GM12878 (cell line): ENCODE data around the gene ANK2.

ENCODE experiments used
- CEBPZ ChIP-seq: fragments of 150-350 bp; IDR thresholded peaks from 2 replicates; pipeline ENCODE4 v1.6.1; 2016; ENCODE audit warnings: low read depth, low read length
- SIN3A ChIP-seq: IDR thresholded peaks from 2 replicates; pipeline ENCODE4 v1.6.1; 2012; ENCODE audit warnings: low read depth, low read length, improper control_type of control experiment

DNA sequence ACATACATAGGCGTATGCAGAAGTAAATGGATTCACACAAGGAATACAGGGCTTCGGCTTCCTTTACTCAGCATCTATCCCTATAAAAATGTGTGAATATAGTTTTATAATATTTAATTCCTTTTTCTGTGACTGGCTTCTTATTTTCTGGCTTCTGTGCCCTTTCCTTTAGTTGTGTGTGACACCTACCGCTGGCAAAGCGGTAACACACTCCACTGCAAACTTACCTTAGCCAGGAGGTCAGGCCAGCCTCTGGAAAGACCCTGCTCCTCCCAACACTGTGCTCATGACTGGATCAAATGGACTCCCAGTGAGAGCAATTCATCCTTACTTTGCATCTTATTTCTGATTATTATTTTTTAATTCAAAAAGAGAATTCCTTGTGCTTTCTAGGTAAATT is 244.2 kb downstream of the ANK2 start:
- TF ChIP-seq SIN3A: no peak
- no peak for TF ChIP-seq CEBPZ
